HG03139 (cell line): Measurements from ENCODE around the gene GNG13.
"Not testable (repeated sequence)": the region's sequence is repeated elsewhere in the genome, so short reads cannot be mapped to it uniquely, and the experiment has no call there.

Experiments
- ATAC-seq: cut with Tn5 transposase; IDR thresholded peaks from one replicate; pipeline ENCODE4 v1.9.1; 2021; ENCODE audit not compliant: unreplicated experiment

The GNG13 gene

DNA sequence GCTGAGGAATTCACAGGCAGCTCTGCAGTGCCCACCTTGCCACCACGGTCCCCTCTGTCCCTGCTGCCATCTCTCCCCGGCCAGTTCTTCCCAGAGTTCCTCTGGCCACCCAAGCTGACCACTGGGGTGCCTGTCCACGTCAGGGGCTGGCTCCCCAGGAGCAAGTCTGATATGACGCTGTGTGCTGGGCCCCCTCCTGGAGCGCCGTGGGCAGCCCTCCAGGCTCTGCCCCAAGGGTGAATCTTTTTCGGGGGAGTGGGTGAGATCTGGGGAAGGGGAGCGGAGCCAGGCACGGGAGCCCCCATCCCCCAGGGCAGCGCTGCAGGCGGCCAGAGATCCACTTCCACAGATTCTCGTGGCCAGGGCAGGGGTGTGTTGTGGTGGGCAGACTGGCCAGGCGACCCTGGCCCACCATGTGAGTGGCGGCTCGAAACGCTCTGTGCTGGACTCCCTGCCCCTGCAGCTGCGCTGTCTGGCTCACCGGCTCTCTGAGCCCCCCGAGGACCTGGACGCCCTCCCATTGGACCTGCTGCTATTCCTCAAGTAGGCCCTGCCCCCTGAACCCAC lies 36.3 kb downstream of the GNG13 start:
- ATAC-seq, result no peak

DNA sequence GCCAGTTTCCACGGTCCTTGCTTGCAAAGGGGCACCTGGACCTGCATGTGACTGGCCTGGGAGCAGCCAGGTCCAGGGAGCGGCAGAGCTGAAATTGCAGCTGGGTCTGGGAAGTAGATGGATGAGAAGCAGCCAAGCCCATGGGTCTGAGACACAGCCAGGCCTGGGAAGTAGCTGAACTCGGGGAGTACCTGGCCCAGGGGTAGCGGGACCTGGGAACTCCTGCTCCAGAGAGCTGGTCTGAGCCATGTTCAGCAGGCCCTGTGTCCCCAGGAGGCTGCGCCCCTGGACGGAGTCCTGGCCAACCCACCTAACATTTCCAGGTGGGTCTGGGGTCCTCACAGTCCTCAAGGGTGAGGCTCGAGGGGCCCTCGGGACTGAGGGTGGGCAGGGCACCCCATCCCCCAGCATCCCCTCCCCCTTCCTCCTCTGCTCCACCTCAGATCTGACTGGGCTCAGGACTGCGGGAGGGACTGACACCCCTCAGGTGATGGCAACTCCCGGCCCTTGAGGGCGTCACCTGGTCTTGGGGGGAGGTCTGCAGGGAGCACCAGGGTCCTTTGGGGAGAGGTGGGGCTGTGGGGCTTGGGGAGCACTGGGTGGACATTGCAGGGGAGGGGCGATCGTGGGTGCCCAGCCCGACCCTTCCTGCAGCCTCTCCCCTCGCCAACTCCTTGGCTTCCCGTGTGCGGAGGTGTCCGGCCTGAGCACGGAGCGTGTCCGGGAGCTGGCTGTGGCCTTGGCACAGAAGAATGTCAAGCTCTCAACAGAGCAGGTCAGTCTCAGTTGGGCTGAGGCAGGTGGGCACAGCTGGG lies 37.0 kb downstream of the GNG13 start:
- no peak for ATAC-seq

DNA sequence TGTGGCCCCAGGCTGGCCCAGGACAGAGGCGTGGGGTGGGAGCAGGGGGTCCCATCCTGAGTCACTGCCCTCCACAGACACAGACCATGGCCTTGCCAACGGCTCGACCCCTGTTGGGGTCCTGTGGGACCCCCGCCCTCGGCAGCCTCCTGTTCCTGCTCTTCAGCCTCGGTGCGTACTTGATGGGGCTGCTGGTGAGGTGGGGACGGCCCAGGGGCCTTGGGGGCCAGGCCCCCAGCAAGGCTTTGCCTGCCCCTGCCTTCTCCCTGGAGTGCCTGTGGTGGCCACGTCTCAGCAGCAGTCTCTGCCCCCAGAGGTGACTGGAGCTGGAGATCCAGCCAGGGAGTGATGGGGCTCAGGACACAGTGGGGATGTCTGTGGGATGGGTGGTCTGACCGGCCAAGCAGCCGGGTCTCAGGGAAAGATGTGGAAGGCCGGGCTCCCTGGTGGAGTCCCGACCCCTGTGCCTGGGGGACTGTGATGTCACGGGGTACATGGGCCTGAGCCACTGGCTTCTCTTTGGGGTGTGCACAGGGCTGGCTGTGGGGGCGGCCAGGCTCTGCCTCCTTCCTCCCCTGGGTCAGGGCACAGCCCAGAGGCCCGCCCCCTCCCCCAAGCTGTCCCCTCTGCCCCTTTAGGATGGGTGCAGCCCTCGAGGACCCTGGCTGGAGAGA lies 37.8 kb downstream of the GNG13 start:
- no peak for ATAC-seq

DNA sequence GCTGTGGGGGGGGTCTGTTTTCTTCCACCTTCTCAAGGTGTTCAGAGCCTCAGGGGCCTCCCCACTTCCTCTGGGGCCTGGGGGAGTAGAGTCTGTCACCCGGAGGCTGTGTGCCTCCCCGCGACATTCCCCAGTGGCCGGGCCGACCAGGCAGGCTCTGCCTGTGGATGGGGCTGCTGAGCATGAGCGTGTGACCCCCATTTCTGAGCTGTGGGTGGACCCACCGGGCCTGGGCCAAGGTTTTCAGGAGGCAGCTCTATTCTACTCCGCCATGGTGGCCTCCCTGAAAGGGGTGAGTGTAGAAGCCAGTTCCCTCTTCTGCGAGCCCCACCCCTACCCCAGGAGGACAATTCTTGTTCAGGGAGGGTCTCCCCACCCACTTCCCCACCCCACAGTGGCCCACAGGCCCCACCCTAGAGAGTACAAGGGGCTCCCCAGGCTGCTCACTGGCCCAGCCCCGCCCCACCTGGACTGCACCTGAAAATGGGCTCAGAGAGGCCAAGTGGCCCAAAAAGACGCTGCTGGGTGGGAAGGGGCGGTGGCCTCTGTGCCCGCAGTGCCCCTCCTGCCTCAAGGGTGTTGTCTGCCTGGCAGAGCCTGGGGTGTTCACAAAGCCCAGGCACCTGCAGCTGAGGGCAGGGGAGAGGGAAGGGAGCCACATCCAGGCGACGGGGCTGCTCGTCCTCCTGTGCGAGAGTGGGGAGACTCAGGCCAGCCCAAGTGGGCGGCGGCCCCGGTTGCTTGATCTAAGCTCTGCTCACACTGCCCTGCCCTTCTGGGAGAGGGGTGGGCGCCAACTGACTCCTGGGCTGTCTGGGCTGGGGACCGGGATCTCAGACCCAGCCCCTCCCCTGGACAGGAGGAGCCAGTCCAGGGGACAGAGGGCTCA lies 38.7 kb downstream of the GNG13 start:
- ATAC-seq, result no peak

DNA sequence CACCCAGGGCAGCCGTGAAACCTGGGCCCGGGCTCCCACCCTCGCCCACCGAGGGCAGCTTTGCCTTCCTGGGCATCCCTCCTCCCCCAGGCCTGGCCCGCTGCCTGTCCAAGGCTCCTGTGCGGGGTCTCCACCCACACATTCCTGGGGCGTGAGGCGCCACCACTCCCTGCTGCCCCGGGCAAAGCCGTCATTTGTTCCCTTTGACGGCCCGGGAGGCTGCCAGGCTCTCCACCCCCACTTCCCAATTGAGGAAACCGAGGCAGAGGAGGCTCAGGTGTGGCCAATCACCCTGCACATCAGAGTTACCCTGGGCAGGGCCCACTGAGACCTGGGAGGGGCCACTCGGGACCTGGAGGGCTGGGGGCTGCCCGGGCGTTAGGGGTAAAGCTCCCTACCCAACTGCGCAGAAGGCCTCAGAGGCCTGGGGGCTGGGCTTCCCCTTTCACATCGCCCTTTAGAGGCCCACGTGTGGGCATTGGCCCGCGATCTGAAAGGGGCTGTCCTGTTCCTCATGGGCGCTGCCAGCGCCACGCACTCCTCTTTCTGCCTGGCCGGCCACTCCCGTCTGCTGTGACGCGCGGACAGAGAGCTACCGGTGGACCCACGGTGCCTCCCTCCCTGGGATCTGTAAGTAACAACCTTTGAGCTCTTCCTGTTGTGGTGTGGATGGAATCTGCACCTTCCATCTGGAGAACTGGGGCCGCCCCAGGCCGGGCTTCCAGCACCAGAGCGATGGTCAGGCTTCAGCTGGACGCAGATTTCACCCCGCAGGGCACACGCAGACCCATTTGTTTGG lies 39.8 kb downstream of the GNG13 start, which contains the start of gene MSLN:
TSS of gene MSLN (plus strand) at position 190 of the 799 bp plus-strand sequence. CDS start 1,947 bp downstream, outside the sequence.
- ATAC-seq, result no peak

DNA sequence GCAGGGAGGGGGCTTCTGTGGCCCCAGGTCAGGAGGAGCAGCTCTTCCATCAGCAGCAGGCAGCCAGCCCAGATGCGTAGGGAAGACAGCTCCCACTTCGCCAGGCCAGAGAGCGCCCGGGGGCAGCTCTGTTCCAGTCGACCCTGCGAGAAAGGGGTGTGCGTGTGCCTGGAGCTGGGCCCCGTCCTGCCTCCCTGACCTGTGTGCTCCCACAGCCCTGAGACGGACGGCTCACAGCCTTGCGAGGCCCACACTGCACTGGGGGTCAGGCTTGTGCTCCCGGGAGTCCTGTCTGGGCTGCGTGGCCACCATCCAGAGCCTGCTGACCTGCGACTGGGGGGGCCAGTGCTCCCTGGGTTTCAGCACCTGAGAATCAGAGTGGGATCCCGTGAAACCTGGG lies 40.5 kb downstream of the GNG13 start:
- ATAC-seq, result no peak

DNA sequence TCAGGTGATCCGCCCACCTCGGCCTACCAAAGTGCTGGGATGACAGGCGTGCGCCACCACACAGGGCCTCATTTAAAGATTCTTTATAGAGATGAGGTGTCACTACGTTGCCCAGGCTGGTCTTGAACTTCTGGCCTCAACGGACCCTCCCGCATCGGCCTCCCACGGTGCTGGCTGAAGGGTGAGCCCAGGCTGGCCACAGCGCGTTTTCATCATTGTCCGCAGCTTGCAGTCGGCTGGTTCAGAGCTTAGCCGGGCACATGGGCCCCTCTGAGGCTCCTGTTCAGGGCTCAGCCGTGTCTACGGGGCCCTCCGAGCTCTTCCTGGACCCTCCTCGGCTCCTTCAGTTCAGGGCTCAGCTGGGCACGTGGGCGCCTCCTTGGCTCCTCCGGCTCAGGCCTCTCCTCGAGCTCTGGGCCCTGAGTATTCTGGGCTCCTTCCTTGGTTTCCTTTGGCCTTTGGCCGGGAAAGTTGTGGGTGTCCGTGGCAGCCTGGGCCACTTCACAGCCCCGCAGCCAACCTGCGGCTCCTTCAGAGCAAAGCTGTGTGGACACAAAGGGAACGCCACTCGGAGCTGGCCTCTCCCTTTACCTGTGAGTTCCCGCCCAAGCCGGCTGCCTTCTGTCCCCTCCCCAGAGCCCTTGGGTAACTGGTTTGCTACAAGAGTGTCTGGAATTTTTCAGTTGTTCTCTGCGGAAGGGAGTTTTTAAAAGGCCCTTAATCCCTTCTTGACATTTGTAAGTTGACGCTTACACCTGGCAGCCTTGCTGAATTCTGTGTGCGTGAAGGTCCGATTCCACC lies 41.2 kb downstream of the GNG13 start:
- ATAC-seq, result no peak

DNA sequence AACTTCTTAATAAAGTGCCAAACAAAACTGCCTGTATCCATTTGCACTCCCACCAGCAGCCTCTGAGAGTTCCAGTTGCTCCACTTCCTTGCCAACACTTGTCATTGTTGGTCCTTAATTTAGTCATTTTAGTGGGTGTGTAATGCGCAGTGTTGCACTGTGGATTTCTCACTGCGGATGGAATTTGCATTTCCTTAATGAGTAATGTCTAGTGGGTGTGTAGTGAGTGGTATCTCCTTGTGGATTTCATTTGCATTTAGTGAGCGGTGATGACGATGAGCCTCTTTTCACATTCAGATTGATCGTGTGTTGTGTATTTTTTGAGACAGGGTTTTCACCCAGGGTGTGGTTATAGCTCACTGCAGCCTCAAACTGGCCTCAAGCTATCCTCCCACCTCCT lies 44.1 kb downstream of the GNG13 start:
- no peak for ATAC-seq

DNA sequence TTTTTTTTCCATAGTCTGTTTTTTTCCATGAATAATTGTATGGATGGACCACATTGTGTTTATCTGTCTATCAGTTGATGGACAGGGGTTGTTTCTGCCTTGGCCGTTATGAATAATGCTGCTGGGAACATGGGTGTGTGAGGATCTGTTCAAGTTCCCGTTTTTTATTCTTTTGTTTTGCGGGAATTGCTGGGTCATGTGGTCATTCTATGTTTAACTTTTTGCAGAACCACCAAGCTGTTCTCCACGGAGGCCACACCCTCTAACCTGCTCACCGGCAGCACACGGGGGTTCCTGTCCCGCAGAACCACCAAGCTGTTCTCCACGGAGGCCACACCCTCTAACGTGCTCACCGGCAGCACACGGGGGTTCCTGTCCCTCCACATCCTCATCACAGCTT lies 45.9 kb downstream of the GNG13 start:
- ATAC-seq, result no peak

DNA sequence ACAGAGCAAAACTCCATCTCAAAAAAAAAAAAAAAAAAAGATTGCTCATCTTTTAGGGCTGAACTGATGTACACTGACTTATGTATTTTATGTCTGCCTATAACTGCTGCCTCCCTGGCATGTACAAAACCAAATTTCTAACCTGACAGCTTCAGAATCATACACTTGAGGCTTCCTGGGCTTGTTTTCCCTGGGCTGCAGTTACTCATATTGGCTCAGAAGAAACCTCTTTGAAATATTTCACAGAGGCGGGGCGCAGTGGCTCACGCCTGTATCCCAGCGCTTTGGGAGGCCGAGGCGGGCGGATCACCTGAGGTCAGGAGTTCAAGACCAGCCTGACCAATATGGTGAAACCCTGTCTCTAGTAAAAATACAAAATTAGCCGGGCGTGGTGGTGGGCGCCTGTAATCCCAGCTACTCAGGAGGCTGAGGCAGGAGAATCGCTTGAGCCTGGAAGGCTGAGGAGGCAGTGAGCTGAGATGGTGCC lies 46.4 kb downstream of the GNG13 start:
- not testable (repeated sequence) for ATAC-seq

DNA sequence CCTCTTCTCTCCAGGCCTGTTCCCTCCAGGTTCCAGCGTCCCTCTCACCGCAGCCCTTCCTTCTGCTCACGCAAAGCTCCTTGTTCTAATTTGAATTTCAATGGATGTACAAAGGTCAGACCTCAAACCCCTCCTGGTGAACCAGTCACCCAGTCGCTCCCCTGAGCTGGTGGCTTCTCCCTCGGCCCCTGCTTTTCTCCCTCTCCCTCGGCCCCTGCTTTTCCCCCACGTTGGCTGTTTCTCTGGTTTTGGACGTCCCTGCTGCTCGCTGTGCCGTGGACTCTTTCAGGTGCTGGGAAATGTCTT lies 48.6 kb downstream of the GNG13 start:
- no peak for ATAC-seq

DNA sequence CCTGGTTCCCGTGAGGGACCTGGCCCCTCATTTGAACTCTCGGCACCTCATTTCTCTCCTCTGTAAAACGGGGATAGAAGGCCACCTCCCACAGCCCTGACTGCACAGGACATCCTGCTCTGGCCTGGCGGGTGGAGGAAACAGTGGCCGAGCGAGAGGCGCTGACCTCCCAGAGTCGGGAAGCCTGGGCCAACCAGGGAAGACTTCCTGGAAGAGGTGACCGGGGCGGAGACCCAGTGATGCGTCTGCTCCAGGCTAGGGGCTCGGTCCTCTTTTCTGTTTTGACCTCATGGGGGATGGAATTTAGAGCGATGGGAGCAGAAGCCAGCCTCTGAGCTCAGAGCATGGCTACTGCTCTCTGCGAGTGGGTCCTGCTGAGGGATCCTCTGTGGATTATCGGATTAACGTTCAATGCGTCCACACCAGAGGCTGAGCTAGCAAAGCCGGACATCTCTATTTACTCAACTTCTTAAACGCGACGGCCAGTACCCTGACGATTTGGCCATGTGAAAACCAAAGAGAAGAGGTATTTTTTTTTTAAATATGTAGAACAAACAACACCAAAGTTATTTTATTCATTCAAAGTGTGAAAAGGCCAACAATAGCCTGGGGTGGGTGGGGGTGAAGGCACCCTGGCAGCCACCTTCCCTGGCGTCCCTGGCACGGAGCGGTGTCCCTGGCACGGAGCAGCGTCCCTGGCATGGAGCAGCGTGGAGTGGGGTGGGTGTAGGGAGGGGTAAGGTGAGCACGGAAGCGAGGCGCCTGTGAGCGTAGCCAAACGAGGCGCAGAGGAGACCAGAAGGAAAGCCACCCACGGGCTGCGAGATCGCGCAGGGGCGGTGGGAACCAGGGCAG lies 49.2 kb downstream of the GNG13 start:
- ATAC-seq, result no peak

DNA sequence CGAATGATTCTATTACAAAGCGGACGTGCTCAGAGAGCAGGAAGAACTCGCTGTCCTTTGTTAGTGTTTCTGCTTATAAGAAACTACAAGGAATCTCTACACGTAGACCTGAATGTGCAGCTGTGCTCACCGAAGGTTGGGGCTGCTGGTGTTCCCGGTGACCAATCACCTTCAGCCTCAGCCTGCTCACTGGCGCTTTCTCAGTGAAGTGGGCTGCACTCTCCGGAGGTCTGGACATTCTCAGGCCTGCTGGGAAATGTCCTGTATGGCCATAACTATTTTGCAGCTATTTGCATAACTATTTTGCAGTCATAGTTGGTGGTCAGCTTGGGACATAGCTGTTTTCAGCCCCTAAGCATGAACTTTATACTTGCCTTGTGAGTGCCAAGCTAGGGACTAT lies 50.0 kb downstream of the GNG13 start:
- no peak for ATAC-seq

DNA sequence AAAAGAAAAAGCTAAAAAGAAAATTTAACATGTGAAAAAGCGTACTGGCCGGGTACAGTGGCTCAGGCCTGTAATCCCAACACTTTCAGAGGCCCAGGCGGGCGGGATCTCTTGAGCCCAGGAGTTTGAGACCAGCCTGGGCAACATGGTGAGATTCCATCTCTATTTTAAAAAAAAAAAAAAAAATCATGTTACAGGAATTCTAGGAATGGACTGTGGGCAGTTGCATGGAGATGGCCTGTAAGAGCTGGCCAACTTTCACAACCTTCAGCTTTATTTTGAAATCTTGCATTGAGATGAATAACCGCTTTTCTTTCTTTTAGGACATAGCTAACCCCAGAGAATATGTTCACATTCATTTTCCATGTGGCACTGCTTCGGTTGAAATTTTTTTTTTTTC lies 51.5 kb downstream of the GNG13 start:
- no peak for ATAC-seq
